ENCODE results near the gene MARCHF2. TPM values are rescaled to one million over a fixed set of nuclear protein-coding genes. Genes with fewer than 3 reads are reported as not detected.
"Not testable (repeated sequence)": the region's sequence is repeated elsewhere in the genome, so short reads cannot be mapped to it uniquely, and the experiment has no call there.

Gene MARCHF2
- total RNA-seq, 1 donor from 2014 or later = 146 TPM

GRCh38 chr19:8438236-8438635 is 25.1 kb downstream of the MARCHF2 start:
- H3K36me3 ChIP-seq = no peaks in the 10 kb centered on the region

DNA sequence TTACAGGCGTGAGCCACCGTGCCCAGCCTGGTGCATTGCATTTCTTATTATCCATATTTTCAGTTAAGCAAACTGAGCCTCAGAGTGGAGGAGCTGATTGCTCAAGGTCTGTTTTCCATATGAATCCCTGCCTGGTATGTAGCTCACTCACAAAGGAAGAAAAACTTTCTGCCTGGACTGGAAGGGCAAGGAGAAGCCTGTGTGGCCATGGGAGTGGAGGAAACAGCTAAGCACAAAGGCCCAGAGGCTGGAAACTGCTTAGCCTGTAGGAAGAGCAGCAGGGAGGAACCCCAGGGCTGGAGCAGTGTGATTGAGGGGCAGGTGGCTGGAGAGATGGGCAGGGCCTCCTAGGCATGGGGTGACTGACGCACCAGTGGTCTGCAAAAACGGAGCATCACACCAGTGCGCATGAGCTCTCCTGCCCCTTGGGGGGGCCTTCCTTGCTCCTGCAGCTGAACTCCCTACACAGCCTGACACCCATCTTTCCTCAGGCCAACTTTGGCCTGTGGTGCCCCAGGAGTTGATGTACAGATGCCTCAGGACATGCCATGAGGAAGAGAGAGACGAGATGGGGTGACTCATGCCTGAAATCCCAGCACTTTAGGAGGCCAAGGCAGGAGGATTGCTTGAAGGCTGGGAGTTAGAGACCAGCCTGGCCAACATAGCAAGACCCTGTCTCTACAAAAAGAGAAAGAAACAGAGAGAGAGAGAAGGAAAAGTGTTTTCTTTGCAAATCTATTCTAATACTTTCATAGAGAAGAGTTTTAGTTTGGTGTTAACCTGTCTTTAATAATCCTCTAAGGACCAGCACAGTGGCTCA is 28.8 kb downstream of the MARCHF2 start:
- Histone ChIP-seq H3K9me3 (no peaks in the 10 kb centered on the region), H3K4me1 (peaks cover 23% of the 10 kb centered on the region), H3K4me3 (no peak overlapping the region), H3K27me3 (no peaks in the 10 kb centered on the region), H3K27ac (no peak overlapping the region), H3K36me3 (peaks cover 0 to 7% of the 10 kb centered on the region in 2 donors)
- TF ChIP-seq POLR2A (IDR thresholded peaks at IDR 0.05) (no peak), POLR2AphosphoS5 (IDR thresholded peaks at IDR 0.05; ENCODE audit: insufficient read depth in 1 of 2, low read depth in 1 of 2) (no peak)
- TF ChIP-seq, protein P1, sequence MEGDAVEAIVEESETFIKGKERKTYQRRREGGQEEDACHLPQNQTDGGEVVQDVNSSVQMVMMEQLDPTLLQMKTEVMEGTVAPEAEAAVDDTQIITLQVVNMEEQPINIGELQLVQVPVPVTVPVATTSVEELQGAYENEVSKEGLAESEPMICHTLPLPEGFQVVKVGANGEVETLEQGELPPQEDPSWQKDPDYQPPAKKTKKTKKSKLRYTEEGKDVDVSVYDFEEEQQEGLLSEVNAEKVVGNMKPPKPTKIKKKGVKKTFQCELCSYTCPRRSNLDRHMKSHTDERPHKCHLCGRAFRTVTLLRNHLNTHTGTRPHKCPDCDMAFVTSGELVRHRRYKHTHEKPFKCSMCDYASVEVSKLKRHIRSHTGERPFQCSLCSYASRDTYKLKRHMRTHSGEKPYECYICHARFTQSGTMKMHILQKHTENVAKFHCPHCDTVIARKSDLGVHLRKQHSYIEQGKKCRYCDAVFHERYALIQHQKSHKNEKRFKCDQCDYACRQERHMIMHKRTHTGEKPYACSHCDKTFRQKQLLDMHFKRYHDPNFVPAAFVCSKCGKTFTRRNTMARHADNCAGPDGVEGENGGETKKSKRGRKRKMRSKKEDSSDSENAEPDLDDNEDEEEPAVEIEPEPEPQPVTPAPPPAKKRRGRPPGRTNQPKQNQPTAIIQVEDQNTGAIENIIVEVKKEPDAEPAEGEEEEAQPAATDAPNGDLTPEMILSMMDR (IDR thresholded peaks at IDR 0.05) = no peak
- no peak for DNase-seq (ENCODE audit: extremely low spot score in 2 of 2)
- intact Hi-C loops (cut with DNase I) = no loop called here

More at GRCh38 chr19:8438236-8438635, 25.1 kb downstream of the MARCHF2 start:
- no peak overlapping the region for H3K4me3 ChIP-seq
- intact Hi-C loops (cut with DNase I) = no loop called here
- H3K9me3 ChIP-seq = no peaks in the 10 kb centered on the region
- TF ChIP-seq POLR2AphosphoS5 (IDR thresholded peaks at IDR 0.05; ENCODE audit: insufficient read depth in 1 of 2, low read depth in 1 of 2) (no peak), POLR2A (IDR thresholded peaks at IDR 0.05) (no peak)
- TF ChIP-seq, protein P1 (IDR thresholded peaks at IDR 0.05) = no peak
- H3K27ac ChIP-seq = no peak overlapping the region
- H3K4me1 ChIP-seq = no peaks in the 10 kb centered on the region
- no peaks in the 10 kb centered on the region for H3K27me3 ChIP-seq
- DNase-seq (ENCODE audit: extremely low spot score in 2 of 2) = no peak

GRCh38 chr19:8444140-8444676 is 31.1 kb downstream of the MARCHF2 start:
- Histone ChIP-seq H3K4me3 (peak overlapping the region; percentile 78 to 83), H3K36me3 (peaks cover 0 to 14% of the 10 kb centered on the region in 2 donors), H3K4me1 (peaks cover 46% of the 10 kb centered on the region), H3K27ac (peak overlapping the region; percentile 96)
- H3K9me3 ChIP-seq; H3K27me3 ChIP-seq; DNase-seq (ENCODE audit: extremely low spot score in 2 of 2); intact Hi-C loops (cut with DNase I): not testable (repeated sequence)

- Histone ChIP-seq H3K4me1 (peaks cover 50% of the 10 kb centered on the region), H3K4me3 (peak within 1 kb of the TSS; percentile 78 to 83), H3K27me3 (no peaks in the 10 kb centered on the region), H3K9me3 (no peaks in the 10 kb centered on the region), H3K27ac (peak within 1 kb of the TSS; percentile 96), H3K36me3 (peaks cover 0 to 14% of the 10 kb centered on the region in 2 donors)
- DNase-seq (ENCODE audit: extremely low spot score in 2 of 2) = peak; percentile 99
- intact Hi-C loops (cut with DNase I) = no loop called here
- TF ChIP-seq POLR2A (IDR thresholded peaks at IDR 0.05) (peak in 1 of 2 donors; percentile 92), POLR2AphosphoS5 (IDR thresholded peaks at IDR 0.05; ENCODE audit: insufficient read depth in 1 of 2, low read depth in 1 of 2) (peak; percentile 36 to 97)
- TF ChIP-seq, protein P1 (IDR thresholded peaks at IDR 0.05) = no peak
Measured at GRCh38 chr19:8444677-8445487, 31.8 kb downstream of the MARCHF2 start, which contains the start of gene HNRNPM. HNRNPM (plus strand) TSS chr19:8444975; CDS start chr19:8444999, 24 bp downstream.

DNA sequence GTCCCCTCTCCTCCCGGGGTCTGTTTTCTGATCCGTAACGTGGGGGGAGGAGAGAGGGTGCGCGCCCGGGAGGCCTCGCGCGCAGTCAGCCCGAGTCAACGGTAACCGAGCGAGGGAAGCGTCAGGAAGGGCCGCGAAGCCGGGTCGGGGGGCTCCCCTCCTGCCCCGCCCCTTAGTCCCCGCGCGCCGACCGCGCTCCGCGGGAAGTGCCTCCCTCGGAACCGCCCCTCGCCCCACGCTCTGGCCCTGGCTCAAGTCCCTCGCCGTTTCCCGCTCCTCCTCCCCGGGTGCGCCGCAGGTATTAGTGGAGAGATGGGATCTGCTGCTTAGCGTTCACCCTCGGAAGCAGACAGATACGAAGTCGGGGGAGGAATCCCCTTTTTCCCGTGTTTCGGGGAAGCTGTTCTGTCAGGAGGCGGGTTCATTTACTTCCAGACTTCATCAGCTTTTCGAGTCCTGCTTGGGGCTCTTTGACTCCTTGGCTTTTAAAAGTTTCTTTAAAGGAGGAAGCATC is 32.4 kb downstream of the MARCHF2 start:
- Histone ChIP-seq H3K27me3 (no peaks in the 10 kb centered on the region), H3K4me1 (peaks cover 56% of the 10 kb centered on the region), H3K36me3 (peaks cover 0 to 14% of the 10 kb centered on the region in 2 donors), H3K4me3 (peak overlapping the region; percentile 78 to 83), H3K27ac (peak overlapping the region; percentile 96), H3K9me3 (no peaks in the 10 kb centered on the region)
- DNase-seq (ENCODE audit: extremely low spot score in 2 of 2) = no peak
- no peak for TF ChIP-seq POLR2AphosphoS5 (IDR thresholded peaks at IDR 0.05; ENCODE audit: insufficient read depth in 1 of 2, low read depth in 1 of 2)
- no peak for TF ChIP-seq POLR2A (IDR thresholded peaks at IDR 0.05)
- TF ChIP-seq, protein P1 (IDR thresholded peaks at IDR 0.05) = no peak
- intact Hi-C loops (cut with DNase I) = loop anchor here (2.0 kb wide), 1 partner anchor 95 kb away; no protein-coding TSS in a partner anchor

Measured in vagina (tissue), 2 donors.